ENCODE measurements around the gene ANXA11.
A peak's percentile ranks its signal among the peaks of the same experiment; 100 is the strongest.

- TF ChIP-seq CTCF (IDR thresholded peaks at IDR 0.05) (peak; percentile 9 to 37 (median 20)), POLR2A (IDR thresholded peaks at IDR 0.05) (no peak)
Observed at GRCh38 chr10:80168679-80169380, 36.5 kb downstream of the ANXA11 start.
